GM12875 (cell line): Measurements from ENCODE around the gene MRGPRF.

Experiments
- H3K4me3 ChIP-seq: one replicate; pipeline ENCODE4 v1.5.1; 2011; ENCODE audit warnings: low read depth, low read length, control low read depth
- CTCF ChIP-seq: IDR thresholded peaks from 2 replicates; pipeline ENCODE4 v1.5.1; 2011; ENCODE audit warnings: low read depth, mild to moderate bottlenecking, control low read depth, inconsistent platforms, low read length, moderate library complexity, borderline replicate concordance; ENCODE audit not compliant: insufficient read depth

The MRGPRF gene

GRCh38 chr11:69032833-69033232, 19.8 kb upstream of the MRGPRF start:
- H3K4me3 ChIP-seq, result no peak overlapping the region
- no peak for TF ChIP-seq CTCF

GRCh38 chr11:69030301-69030700, 17.3 kb upstream of the MRGPRF start:
- no peak for TF ChIP-seq CTCF
- H3K4me3 ChIP-seq, result no peak overlapping the region

GRCh38 chr11:69027704-69028372, 14.8 kb upstream of the MRGPRF start:
- no peak overlapping the region for H3K4me3 ChIP-seq
- TF ChIP-seq CTCF, result no peak

- TF ChIP-seq CTCF, result no peak
- H3K4me3 ChIP-seq, result no peak overlapping the region
These were observed 11.5 kb upstream of the MRGPRF start for GRCh38 chr11:69024509-69024908.

- no peak overlapping the region for H3K4me3 ChIP-seq
- TF ChIP-seq CTCF, result no peak
These were observed 9.2 kb upstream of the MRGPRF start for GRCh38 chr11:69022260-69022659.

- TF ChIP-seq CTCF, result no peak
- H3K4me3 ChIP-seq, result no peak overlapping the region
These were observed 5.9 kb upstream of the MRGPRF start for GRCh38 chr11:69018924-69019323.

GRCh38 chr11:69017951-69018350, 4.9 kb upstream of the MRGPRF start:
- no peak overlapping the region for H3K4me3 ChIP-seq
- no peak for TF ChIP-seq CTCF
